Smooth muscle cell (in vitro differentiated cells): Measurements from ENCODE around the gene RGS9. TPM values are rescaled to one million over a fixed set of nuclear protein-coding genes. Genes with fewer than 3 reads are reported as not detected.
A peak's percentile ranks its signal among the peaks of the same experiment; 100 is the strongest.

Experiments
- DNase-seq: peaks from one replicate; lab custom pipeline; 2025; ENCODE audit not compliant: unreplicated experiment; lab: John Stamatoyannopoulos, UW
- H2AFZ ChIP-seq: fragments of 200-600 bp; sonication (generic); 2 replicates; pipeline ENCODE4 v1.6.0; 2016; ENCODE audit warnings: antibody characterized with exemption, low read depth, mild to moderate bottlenecking
- H3F3A ChIP-seq: fragments of 200-600 bp; sonication (generic); 2 replicates; pipeline ENCODE4 v1.6.0; 2017; ENCODE audit warnings: antibody characterized with exemption, low read depth
- H3K27ac ChIP-seq: fragments of 200-600 bp; sonication (generic); 2 replicates; pipeline ENCODE4 v1.5.1; 2016; ENCODE audit warnings: low read depth, mild to moderate bottlenecking
- H3K27me3 ChIP-seq: fragments of 200-600 bp; sonication (generic); 2 replicates; pipeline ENCODE4 v1.6.1; 2016; ENCODE audit warnings: low read depth, mild to moderate bottlenecking
- H3K36me3 ChIP-seq: fragments of 200-600 bp; sonication (generic); 2 replicates; pipeline ENCODE4 v1.5.1; 2016; ENCODE audit warnings: low read depth
- H3K4me1 ChIP-seq: fragments of 200-600 bp; sonication (generic); 2 replicates; pipeline ENCODE4 v1.5.1; 2016; ENCODE audit warnings: low read depth
- H3K4me2 ChIP-seq: fragments of 200-600 bp; sonication (generic); 2 replicates; pipeline ENCODE4 v1.6.0; 2016; ENCODE audit warnings: mild to moderate bottlenecking
- H3K4me3 ChIP-seq: fragments of 200-600 bp; sonication (generic); 2 replicates; pipeline ENCODE4 v1.5.1; 2016; ENCODE audit warnings: mild to moderate bottlenecking
- H3K79me2 ChIP-seq: fragments of 200-600 bp; sonication (generic); 2 replicates; pipeline ENCODE4 v1.6.0; 2016; ENCODE audit warnings: low read depth, mild to moderate bottlenecking
- H3K9ac ChIP-seq: fragments of 200-600 bp; sonication (generic); 2 replicates; pipeline ENCODE4 v1.6.0; 2016; ENCODE audit warnings: low read depth
- H3K9me3 ChIP-seq: fragments of 200-600 bp; sonication (generic); replicated peaks from 2 replicates; pipeline ENCODE4 v1.5.1; 2016; ENCODE audit warnings: low read depth
- H4K20me1 ChIP-seq: fragments of 200-600 bp; sonication (generic); 2 replicates; pipeline ENCODE4 v1.6.0; 2016; ENCODE audit warnings: low read depth
- WGBS: methylation state at CpG from one replicate; pipeline ENCODE4 v1.1.7; 2016; ENCODE audit warnings: low lambda C conversion rate; 5-methylcytosine and 5-hydroxymethylcytosine counted together
- polyA plus RNA-seq: library from polyadenylated mRNA; unstranded; fragments of >200 nt; fragmentation: Nextera tagmentation; extraction: Ambion mirVana; gene quantifications from 2 replicates; pipeline ENCODE4 v1.2.1, GENCODE V29; 2016
- total RNA-seq: library from RNA; depleted of rRNA; stranded (reverse); fragments of >200 nt; gene quantifications from 2 replicates; pipeline ENCODE4 v1.2.3, GENCODE V29; 2014
- TF ChIP-seq, protein P1 (sequence below): fragments of 200-600 bp; sonication (generic); IDR thresholded peaks from 2 replicates; pipeline ENCODE4 v1.5.1; 2017; ENCODE audit warnings: borderline replicate concordance, mild to moderate bottlenecking, antibody characterized with exemption; ENCODE audit not compliant: insufficient read depth, poor library complexity, severe bottlenecking

Gene RGS9
- total and polyA plus RNA-seq, 2 experiments from 2014 or later, result 16.3 to 18.8 TPM

DNA sequence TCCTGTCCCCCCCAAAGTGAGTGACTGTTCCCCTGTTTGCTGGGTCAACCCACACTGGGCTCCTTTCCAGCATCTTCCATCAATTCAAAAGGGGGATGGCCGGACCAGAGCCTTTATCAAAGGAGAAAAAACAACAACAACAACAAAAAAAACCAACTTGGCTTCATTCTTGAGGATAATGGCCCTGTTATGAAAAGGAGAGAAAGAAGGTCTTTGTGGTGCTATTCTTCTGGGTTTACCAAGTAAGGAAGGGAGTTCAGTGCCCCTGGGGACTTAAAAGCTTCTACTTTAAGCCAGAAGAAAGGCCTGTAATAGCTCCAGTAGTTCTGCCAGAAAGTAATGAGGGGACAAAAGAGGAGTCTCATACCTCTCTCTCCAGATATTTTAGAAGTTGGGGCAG lies 71.5 kb downstream of the RGS9 start:
- Histone ChIP-seq H3K79me2 (no peaks in the 10 kb centered on the region), H3K4me3 (no peak overlapping the region), H3K9ac (no peak overlapping the region), H3K9me3 (no peaks in the 10 kb centered on the region), H3K4me2 (no peak overlapping the region), H3K27ac (no peak overlapping the region), H3K36me3 (no peaks in the 10 kb centered on the region), H3K27me3 (no peaks in the 10 kb centered on the region), H2AFZ (no peak overlapping the region), H3F3A (peaks cover 5% of the 10 kb centered on the region), H3K4me1 (peaks cover 19% of the 10 kb centered on the region), H4K20me1 (no peaks in the 10 kb centered on the region)
- TF ChIP-seq, protein P1, sequence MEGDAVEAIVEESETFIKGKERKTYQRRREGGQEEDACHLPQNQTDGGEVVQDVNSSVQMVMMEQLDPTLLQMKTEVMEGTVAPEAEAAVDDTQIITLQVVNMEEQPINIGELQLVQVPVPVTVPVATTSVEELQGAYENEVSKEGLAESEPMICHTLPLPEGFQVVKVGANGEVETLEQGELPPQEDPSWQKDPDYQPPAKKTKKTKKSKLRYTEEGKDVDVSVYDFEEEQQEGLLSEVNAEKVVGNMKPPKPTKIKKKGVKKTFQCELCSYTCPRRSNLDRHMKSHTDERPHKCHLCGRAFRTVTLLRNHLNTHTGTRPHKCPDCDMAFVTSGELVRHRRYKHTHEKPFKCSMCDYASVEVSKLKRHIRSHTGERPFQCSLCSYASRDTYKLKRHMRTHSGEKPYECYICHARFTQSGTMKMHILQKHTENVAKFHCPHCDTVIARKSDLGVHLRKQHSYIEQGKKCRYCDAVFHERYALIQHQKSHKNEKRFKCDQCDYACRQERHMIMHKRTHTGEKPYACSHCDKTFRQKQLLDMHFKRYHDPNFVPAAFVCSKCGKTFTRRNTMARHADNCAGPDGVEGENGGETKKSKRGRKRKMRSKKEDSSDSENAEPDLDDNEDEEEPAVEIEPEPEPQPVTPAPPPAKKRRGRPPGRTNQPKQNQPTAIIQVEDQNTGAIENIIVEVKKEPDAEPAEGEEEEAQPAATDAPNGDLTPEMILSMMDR, result no peak
- WGBS, result 97% methylated on average over 1 of the region's 1 CpG
- DNase-seq, result no peak

DNA sequence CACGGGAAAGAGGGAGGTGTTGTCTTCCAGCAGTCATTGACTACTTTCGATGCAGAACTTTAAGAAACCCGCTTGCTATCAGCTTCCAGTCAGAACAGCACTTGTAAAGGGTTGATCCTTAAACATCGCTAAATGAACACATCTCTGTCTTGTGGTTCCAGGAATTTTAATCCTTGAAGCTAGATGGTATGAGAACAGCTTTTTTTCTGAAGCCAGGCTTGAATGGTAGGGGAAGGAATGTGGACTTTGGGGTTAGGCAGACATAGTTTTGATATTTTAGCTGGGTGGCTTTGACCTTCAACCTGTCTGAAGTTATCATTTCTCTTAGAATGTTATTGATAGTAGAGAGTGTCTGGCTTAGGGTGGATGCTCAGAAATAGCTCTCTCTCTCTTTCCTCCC lies 81.1 kb downstream of the RGS9 start:
- H3F3A ChIP-seq, result peaks cover 5% of the 10 kb centered on the region
- H3K36me3 ChIP-seq, result no peaks in the 10 kb centered on the region
- WGBS, result 15% methylated on average over 4 of the region's 4 CpGs
- no peak for DNase-seq
- H2AFZ ChIP-seq, result no peak overlapping the region
- no peaks in the 10 kb centered on the region for H3K27me3 ChIP-seq
- H3K9me3 ChIP-seq, result no peaks in the 10 kb centered on the region
- H3K79me2 ChIP-seq, result no peaks in the 10 kb centered on the region
- H3K4me3 ChIP-seq, result no peak overlapping the region
- peak overlapping the region; percentile 56 for H3K4me2 ChIP-seq
- TF ChIP-seq, protein P1, result no peak
- H3K27ac ChIP-seq, result no peak overlapping the region
- no peaks in the 10 kb centered on the region for H3K4me1 ChIP-seq
- no peaks in the 10 kb centered on the region for H4K20me1 ChIP-seq
- no peak overlapping the region for H3K9ac ChIP-seq

DNA sequence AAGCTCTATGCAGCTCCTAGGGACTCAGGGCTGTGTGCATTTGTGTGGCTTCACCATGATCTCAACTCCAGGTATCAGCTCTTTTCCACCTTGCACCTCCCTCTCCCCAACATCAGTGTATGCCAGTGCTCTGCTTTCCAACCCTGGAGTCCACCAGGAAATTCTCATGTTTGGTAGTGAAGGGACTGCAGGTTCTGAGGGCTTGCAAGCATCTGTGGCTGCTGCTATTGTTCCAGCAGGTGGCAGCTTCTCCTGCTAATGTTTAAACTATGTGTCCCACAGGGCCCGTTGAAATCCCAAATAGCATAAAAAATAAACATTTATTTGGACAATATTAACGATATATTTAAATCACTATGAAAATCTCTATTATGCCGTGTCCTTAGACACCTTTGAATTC lies 82.0 kb downstream of the RGS9 start:
- Histone ChIP-seq H3K4me3 (no peak overlapping the region), H3K79me2 (no peaks in the 10 kb centered on the region), H3K9me3 (no peaks in the 10 kb centered on the region)

DNA sequence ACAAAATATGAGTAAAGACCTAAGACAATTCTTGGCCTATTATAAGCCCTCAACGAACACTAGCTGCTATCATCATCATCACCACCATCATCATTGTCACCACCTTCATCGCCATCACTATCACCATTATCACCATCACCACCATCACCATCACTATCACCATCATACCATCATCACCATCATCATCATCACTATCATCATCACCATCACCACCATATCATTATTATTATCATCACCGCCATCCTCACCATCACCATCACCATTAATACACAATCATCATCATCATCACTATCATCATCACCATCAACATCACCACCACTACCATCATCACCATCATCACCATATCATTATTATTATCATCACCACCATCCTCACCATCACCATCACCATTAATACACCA lies 82.5 kb downstream of the RGS9 start:
- no peaks in the 10 kb centered on the region for H3K27me3 ChIP-seq
- no peaks in the 10 kb centered on the region for H4K20me1 ChIP-seq
- no peak overlapping the region for H3K9ac ChIP-seq
- H3K4me2 ChIP-seq, result no peak overlapping the region
- no peaks in the 10 kb centered on the region for H3K9me3 ChIP-seq
- no peak for DNase-seq
- H3K4me1 ChIP-seq, result no peaks in the 10 kb centered on the region
- no peak overlapping the region for H2AFZ ChIP-seq
- no peak overlapping the region for H3K4me3 ChIP-seq
- H3K36me3 ChIP-seq, result no peaks in the 10 kb centered on the region
- H3K79me2 ChIP-seq, result no peaks in the 10 kb centered on the region
- H3K27ac ChIP-seq, result no peak overlapping the region
- TF ChIP-seq, protein P1, result no peak
- WGBS, result 94% methylated on average over 3 of the region's 3 CpGs
- H3F3A ChIP-seq, result peaks cover 5% of the 10 kb centered on the region

More for the DNA sequence above, 82.0 kb downstream of the RGS9 start:
- H3K27ac ChIP-seq, result no peak overlapping the region
- peaks cover 5% of the 10 kb centered on the region for H3F3A ChIP-seq
- H3K27me3 ChIP-seq, result no peaks in the 10 kb centered on the region
- 82% methylated on average over 3 of the region's 3 CpGs for WGBS
- H3K4me2 ChIP-seq, result no peak overlapping the region
- no peak for DNase-seq
- TF ChIP-seq, protein P1, result no peak
- H4K20me1 ChIP-seq, result no peaks in the 10 kb centered on the region
- no peak overlapping the region for H3K9ac ChIP-seq
- H2AFZ ChIP-seq, result no peak overlapping the region
- H3K4me1 ChIP-seq, result no peaks in the 10 kb centered on the region
- H3K36me3 ChIP-seq, result no peaks in the 10 kb centered on the region
